Measurements from ENCODE around the gene CPO. TPM values are rescaled to one million over a fixed set of nuclear protein-coding genes. Genes with fewer than 3 reads are reported as not detected.

The CPO gene
- total and polyA plus RNA-seq, 7 donors, result 0.34 to 0.91 (median 0.50) TPM

DNA sequence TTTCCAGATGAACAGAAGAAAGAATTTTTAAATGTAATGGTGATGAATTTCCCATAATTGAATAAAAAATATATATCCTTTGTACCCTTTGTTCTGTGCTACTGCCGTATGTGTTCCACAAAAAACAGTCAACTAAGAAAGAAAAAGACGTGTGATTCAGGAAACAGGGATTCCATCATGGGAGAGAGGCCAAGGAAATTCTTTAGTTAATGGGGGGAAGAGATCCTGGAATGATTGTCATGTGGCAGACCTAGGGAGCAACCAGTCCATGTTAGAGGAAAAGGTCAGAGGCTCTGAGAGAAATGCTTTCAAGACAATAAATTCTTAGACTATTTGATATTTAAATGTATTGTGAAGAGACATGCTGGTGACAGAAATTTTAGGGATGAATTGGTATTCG, 76.6 kb downstream of the CPO start:
- H3K4me1 ChIP-seq, result no peaks in the 10 kb centered on the region
- WGBS, 3 donors, result 23 to 46% (median 33%) methylated on average over 3 of the region's 3 CpGs
- no peak for ATAC-seq
- no peak for DNase-seq
- no peaks in the 10 kb centered on the region for H3K36me3 ChIP-seq (ENCODE audit: insufficient read depth in 1 of 2, low read depth in 1 of 2)
- H3K27me3 ChIP-seq (ENCODE audit: insufficient read depth in 3 of 3, low read length in 2 of 3), result no peaks in the 10 kb centered on the region
- no peaks in the 10 kb centered on the region for H3K9me3 ChIP-seq
- TF ChIP-seq, protein P1, sequence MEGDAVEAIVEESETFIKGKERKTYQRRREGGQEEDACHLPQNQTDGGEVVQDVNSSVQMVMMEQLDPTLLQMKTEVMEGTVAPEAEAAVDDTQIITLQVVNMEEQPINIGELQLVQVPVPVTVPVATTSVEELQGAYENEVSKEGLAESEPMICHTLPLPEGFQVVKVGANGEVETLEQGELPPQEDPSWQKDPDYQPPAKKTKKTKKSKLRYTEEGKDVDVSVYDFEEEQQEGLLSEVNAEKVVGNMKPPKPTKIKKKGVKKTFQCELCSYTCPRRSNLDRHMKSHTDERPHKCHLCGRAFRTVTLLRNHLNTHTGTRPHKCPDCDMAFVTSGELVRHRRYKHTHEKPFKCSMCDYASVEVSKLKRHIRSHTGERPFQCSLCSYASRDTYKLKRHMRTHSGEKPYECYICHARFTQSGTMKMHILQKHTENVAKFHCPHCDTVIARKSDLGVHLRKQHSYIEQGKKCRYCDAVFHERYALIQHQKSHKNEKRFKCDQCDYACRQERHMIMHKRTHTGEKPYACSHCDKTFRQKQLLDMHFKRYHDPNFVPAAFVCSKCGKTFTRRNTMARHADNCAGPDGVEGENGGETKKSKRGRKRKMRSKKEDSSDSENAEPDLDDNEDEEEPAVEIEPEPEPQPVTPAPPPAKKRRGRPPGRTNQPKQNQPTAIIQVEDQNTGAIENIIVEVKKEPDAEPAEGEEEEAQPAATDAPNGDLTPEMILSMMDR (IDR thresholded peaks at IDR 0.05), result no peak
- intact Hi-C loops (cut with DNase I), result no loop called here
- H3K27ac ChIP-seq, result no peak overlapping the region
- no peak overlapping the region for H3K4me3 ChIP-seq

Other genes with a start within 250 kb of the CPO start
- not detected for gene DYTN, start 221.1 kb upstream of the CPO start, total RNA-seq
- not detected for gene DYTN, start 221.1 kb upstream of the CPO start, polyA plus RNA-seq
- 1 to 10 TPM in 1 of 4 donors, under 1 TPM in 3; 0.27 to 1.0 (median 0.33) TPM for gene MDH1B, start 174.2 kb upstream of the CPO start, total RNA-seq
- under 1 TPM; 0.14 to 0.30 (median 0.23) TPM for gene MDH1B, start 174.2 kb upstream of the CPO start, polyA plus RNA-seq
- 10 to 100 TPM; 29.8 to 52.0 (median 47.4) TPM for gene FASTKD2, start 173.9 kb upstream of the CPO start, total RNA-seq
- 10 to 100 TPM; 27.3 to 59.6 (median 54.7) TPM for gene FASTKD2, start 173.9 kb upstream of the CPO start, polyA plus RNA-seq
- 10 to 100 TPM in 2 of 4 donors, 1 to 10 TPM in 2; 5.4 to 13.5 (median 11.1) TPM for gene KLF7, start 226.4 kb downstream of the CPO start, total RNA-seq
- gene KLF7, start 226.4 kb downstream of the CPO start, polyA plus RNA-seq, result 1 to 10 TPM; 1.1 to 2.7 (median 2.4) TPM

Data from psoas muscle (tissue), 8 donors.